Astrocyte (in vitro differentiated cells and primary cell): Measurements from ENCODE around the gene ZNF804B.

Experiments used
- CTCF ChIP-seq: IDR thresholded peaks from 2 replicates; pipeline ENCODE4 v1.5.1; 2011; ENCODE audit warnings: low read depth, mild to moderate bottlenecking, inconsistent platforms, low read length, moderate library complexity; ENCODE audit not compliant: insufficient read depth
- EZH2 ChIP-seq: IDR thresholded peaks from 2 replicates; pipeline ENCODE4 v1.6.1; 2012; ENCODE audit warnings: mild to moderate bottlenecking, low read length, inconsistent platforms; ENCODE audit not compliant: insufficient read depth

DNA sequence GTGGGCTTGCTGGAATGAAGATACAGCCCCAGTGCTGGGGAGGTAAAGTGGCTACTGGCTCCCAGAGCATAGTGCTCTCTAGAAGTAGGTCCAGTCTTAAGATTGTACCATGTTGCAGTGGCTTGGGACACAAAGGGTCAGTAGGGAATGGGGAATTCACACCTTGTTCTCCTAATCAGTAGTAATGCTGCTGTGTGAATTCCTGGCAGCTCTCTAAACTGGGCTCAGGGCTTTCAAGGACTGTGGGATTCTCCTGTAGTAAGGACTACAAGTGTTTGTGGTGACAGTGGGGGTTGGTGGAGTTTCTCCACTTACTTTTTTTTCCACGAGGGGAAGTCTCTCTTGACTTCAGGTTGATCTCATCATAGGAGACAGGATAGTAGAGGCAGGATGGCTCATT is 262.2 kb downstream of the ZNF804B start:
- no peak for TF ChIP-seq CTCF
- no peak for TF ChIP-seq EZH2
